ENCODE results near the gene HSPBP1. TPM values are rescaled to one million over a fixed set of nuclear protein-coding genes. Genes with fewer than 3 reads are reported as not detected.

Gene HSPBP1
- total and polyA plus RNA-seq, 7 donors, result 19.7 to 62.7 (median 30.5) TPM

GRCh38 chr19:55285229-55285890 is 5.5 kb upstream of the HSPBP1 start:
- TF ChIP-seq, protein P1, sequence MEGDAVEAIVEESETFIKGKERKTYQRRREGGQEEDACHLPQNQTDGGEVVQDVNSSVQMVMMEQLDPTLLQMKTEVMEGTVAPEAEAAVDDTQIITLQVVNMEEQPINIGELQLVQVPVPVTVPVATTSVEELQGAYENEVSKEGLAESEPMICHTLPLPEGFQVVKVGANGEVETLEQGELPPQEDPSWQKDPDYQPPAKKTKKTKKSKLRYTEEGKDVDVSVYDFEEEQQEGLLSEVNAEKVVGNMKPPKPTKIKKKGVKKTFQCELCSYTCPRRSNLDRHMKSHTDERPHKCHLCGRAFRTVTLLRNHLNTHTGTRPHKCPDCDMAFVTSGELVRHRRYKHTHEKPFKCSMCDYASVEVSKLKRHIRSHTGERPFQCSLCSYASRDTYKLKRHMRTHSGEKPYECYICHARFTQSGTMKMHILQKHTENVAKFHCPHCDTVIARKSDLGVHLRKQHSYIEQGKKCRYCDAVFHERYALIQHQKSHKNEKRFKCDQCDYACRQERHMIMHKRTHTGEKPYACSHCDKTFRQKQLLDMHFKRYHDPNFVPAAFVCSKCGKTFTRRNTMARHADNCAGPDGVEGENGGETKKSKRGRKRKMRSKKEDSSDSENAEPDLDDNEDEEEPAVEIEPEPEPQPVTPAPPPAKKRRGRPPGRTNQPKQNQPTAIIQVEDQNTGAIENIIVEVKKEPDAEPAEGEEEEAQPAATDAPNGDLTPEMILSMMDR (IDR thresholded peaks at IDR 0.05), result no peak
- TF ChIP-seq POLR2AphosphoS5 (IDR thresholded peaks at IDR 0.05) (no peak), POLR2A (IDR thresholded peaks at IDR 0.05) (no peak), EP300 (IDR thresholded peaks at IDR 0.05) (no peak)
- H3K36me3 ChIP-seq, result peaks cover 0 to 22% (median 0%) of the 10 kb centered on the region in 4 donors
- no peaks in the 10 kb centered on the region for H3K9me3 ChIP-seq
- H3K27me3 ChIP-seq, result no peaks in the 10 kb centered on the region
- intact Hi-C loops (cut with DNase I), result loop anchor here (5.0 to 10.0 kb wide), 2 partner anchors 57 to 209 kb away; no protein-coding TSS in a partner anchor
- peak overlapping the region in 3 of 4 donors; percentile 75 to 95 (median 85) for H3K4me3 ChIP-seq
- peak overlapping the region; percentile 87 to 93 (median 90) for H3K27ac ChIP-seq
- peaks cover 0 to 33% (median 25%) of the 10 kb centered on the region in 4 donors for H3K4me1 ChIP-seq
- no peak for DNase-seq
- WGBS, 2 donors, result 45 to 62% methylated on average over 18 of the region's 18 CpGs

GRCh38 chr19:55284405-55285058 is 4.6 kb upstream of the HSPBP1 start:
- intact Hi-C loops (cut with DNase I), result loop anchor here (5.0 to 10.0 kb wide), 3 partner anchors 58 to 210 kb away; partner anchors contain the start of gene RPL28
- Histone ChIP-seq H3K27ac (peak overlapping the region; percentile 87 to 93 (median 90)), H3K4me3 (peak overlapping the region; percentile 47 to 95 (median 80)), H3K4me1 (peaks cover 0 to 35% (median 28%) of the 10 kb centered on the region in 4 donors), H3K9me3 (no peaks in the 10 kb centered on the region), H3K27me3 (no peaks in the 10 kb centered on the region), H3K36me3 (peaks cover 0 to 18% (median 0%) of the 10 kb centered on the region in 4 donors)
- WGBS, 2 donors, result 21 to 34% methylated on average over 16 of the region's 16 CpGs
- TF ChIP-seq POLR2A (IDR thresholded peaks at IDR 0.05) (no peak), EP300 (IDR thresholded peaks at IDR 0.05) (no peak), POLR2AphosphoS5 (IDR thresholded peaks at IDR 0.05) (no peak)
- TF ChIP-seq, protein P1 (IDR thresholded peaks at IDR 0.05), result no peak
- no peak for DNase-seq

DNA sequence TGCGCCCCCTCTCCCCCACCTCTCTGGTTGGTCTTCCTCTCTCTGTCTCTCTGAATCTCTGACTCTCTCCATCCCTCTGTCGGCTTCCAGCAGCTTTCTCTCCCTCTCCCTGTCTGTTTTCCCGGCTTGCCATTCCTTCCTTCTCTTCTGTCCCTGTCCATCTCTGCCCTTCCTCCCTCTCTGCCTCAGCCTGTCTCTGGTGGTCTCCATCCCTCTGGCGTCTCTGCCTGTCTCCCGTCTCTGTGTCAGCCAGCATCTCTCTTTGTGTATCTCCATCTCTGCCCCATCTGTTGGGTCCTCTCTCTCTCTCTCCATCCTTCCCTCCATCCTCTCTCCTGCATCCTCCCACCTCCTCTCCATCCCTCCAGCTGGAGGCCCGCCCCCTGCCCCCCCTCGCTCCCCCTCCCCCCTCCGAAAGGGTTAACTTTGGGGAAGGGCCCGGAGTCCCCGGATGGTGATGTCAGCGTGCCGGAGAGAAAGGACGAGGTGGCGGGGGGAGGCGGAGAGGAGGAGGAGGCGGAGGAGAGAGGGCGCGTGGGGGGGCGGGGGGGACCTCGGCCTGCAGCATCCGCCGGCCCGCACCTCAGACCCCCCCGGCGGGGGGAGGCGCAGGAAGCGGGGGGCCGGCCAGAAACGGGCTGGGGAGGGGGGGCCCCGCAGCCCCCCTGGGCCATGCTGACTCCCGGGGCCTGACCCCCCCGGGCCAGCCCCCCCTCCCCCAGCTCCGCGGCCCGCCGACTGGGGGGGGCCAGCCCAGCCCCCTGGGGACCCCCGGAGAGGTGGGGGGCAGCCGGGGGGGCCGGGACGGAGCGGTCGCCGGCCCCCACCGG is 3.9 kb upstream of the HSPBP1 start, which contains the start of gene BRSK1:
Gene BRSK1, plus strand, starts transcription at position 450 of the 830 bp plus-strand sequence. CDS start 446 bp downstream, outside the sequence.
- 6 to 7% methylated on average over 44 of the region's 44 CpGs for WGBS, 2 donors
- H3K4me3 ChIP-seq, result peak within 1 kb of the TSS; percentile 47 to 95 (median 80)
- TF ChIP-seq POLR2A (IDR thresholded peaks at IDR 0.05) (no peak), EP300 (IDR thresholded peaks at IDR 0.05) (no peak), POLR2AphosphoS5 (IDR thresholded peaks at IDR 0.05) (no peak)
- TF ChIP-seq, protein P1 (IDR thresholded peaks at IDR 0.05), result no peak
- H3K9me3 ChIP-seq, result no peaks in the 10 kb centered on the region
- H3K4me1 ChIP-seq, result peaks cover 0 to 42% (median 36%) of the 10 kb centered on the region in 4 donors
- peaks cover 0 to 11% (median 0%) of the 10 kb centered on the region in 4 donors for H3K36me3 ChIP-seq
- peak; percentile 91 for DNase-seq
- peak within 1 kb of the TSS; percentile 87 to 93 (median 90) for H3K27ac ChIP-seq
- intact Hi-C loops (cut with DNase I), result loop anchor here (5.0 to 10.0 kb wide), 2 partner anchors 104 to 211 kb away; partner anchors contain the start of gene RPL28
- H3K27me3 ChIP-seq, result no peaks in the 10 kb centered on the region

DNA sequence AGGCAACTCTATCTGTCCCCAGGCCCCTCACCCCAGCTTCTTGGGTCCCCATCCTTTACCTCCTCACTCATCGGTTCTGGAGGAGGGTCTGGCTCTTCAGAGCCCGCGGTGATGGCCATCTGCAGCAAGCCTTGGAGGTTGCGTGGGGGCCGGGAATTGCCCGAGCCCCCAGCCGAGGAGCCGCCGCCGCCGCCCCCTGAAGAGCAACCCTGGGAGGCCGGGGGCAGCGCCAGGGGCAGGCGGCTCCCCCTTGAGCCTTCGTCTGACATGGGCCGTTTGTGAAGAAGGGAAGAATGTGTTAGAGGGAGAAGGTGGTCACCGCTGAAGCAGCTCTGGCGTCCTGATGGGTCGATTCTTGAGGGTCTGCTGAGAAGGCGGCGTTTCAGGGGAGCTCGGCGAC is 570 bp downstream of the HSPBP1 start:
- H3K9me3 ChIP-seq, result no peaks in the 10 kb centered on the region
- H3K4me3 ChIP-seq, result peak overlapping the region; percentile 47 to 80 (median 68)
- no peak for DNase-seq
- WGBS, 2 donors, result 5 to 13% methylated on average over 23 of the region's 23 CpGs
- intact Hi-C loops (cut with DNase I), result no loop called here
- peak overlapping the region; percentile 78 to 86 (median 81) for H3K27ac ChIP-seq
- peaks cover 0 to 28% (median 24%) of the 10 kb centered on the region in 4 donors for H3K4me1 ChIP-seq
- peaks cover 0 to 30% (median 3%) of the 10 kb centered on the region in 4 donors for H3K36me3 ChIP-seq
- TF ChIP-seq POLR2AphosphoS5 (IDR thresholded peaks at IDR 0.05), result no peak
- TF ChIP-seq, protein P1 (IDR thresholded peaks at IDR 0.05), result no peak
- TF ChIP-seq POLR2A (IDR thresholded peaks at IDR 0.05), result no peak
- no peak for TF ChIP-seq EP300 (IDR thresholded peaks at IDR 0.05)
- no peaks in the 10 kb centered on the region for H3K27me3 ChIP-seq
